Endothelial cell of umbilical vein (primary cell): ENCODE data around the gene PTPN2.

Experiments
- FOS ChIP-seq: IDR thresholded peaks from 2 replicates; pipeline ENCODE4 v1.6.1; 2011; ENCODE audit warnings: mild to moderate bottlenecking, low read length, moderate library complexity, borderline replicate concordance; ENCODE audit not compliant: insufficient read depth
- MYC ChIP-seq: IDR thresholded peaks from one replicate; pipeline ENCODE4 v1.6.1; 2011; ENCODE audit warnings: mild to moderate bottlenecking, low read depth, low read length
- POLR2A ChIP-seq: IDR thresholded peaks from 2 replicates; pipeline ENCODE4 v1.6.1; 2012; ENCODE audit warnings: low read depth, mild to moderate bottlenecking, control low read depth, low read length
- TF ChIP-seq, protein P1 (sequence below), 2 donors: IDR thresholded peaks; 1 replicate in 1 of 2; 2 replicates in 1 of 2; pipeline ENCODE4 v1.5.1; 2011; ENCODE audit warnings: low read length in 2 of 2, mild to moderate bottlenecking in 2 of 2, moderate library complexity in 2 of 2, control low read depth in 1 of 2, inconsistent platforms in 1 of 2, low read depth in 1 of 2; ENCODE audit not compliant: insufficient read depth in 1 of 2; ENCODE audit errors: extremely low read depth in 1 of 2

DNA sequence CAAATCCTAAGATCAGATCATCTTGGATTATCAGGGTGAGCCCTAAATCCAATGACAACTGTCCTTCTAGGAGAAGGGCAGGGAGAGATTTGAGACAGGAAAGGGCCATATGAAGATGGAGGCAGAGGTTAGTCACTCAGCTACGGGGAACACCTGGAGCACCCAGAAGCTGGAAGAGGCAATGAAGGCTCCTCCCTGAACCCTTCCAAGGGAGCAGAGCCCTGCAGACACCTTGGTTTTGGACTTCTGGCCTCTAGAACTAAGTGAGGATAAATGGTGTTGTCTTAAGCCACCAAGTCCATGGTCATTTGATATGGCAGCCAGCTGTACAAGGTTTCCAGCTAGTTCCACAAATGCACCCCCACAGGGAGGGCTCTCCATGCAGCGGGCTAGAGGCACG lies 6.9 kb upstream of the PTPN2 start:
- TF ChIP-seq, protein P1, sequence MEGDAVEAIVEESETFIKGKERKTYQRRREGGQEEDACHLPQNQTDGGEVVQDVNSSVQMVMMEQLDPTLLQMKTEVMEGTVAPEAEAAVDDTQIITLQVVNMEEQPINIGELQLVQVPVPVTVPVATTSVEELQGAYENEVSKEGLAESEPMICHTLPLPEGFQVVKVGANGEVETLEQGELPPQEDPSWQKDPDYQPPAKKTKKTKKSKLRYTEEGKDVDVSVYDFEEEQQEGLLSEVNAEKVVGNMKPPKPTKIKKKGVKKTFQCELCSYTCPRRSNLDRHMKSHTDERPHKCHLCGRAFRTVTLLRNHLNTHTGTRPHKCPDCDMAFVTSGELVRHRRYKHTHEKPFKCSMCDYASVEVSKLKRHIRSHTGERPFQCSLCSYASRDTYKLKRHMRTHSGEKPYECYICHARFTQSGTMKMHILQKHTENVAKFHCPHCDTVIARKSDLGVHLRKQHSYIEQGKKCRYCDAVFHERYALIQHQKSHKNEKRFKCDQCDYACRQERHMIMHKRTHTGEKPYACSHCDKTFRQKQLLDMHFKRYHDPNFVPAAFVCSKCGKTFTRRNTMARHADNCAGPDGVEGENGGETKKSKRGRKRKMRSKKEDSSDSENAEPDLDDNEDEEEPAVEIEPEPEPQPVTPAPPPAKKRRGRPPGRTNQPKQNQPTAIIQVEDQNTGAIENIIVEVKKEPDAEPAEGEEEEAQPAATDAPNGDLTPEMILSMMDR (IDR thresholded peaks at IDR 0.05; ENCODE audit: extremely low read depth in 1 of 2, insufficient read depth in 1 of 2, low read depth in 1 of 2, low read length in 2 of 2), result no peak
- TF ChIP-seq POLR2A, result no peak
- TF ChIP-seq MYC, result no peak
- TF ChIP-seq FOS, result no peak
